SK-N-DZ (cell line): ENCODE data around the gene PHLPP1.

Experiments used
- DNase-seq: peaks from one replicate; pipeline ENCODE4 v3.0.0-alpha.2; 2015; ENCODE audit warnings: low spot score

Gene PHLPP1

DNA sequence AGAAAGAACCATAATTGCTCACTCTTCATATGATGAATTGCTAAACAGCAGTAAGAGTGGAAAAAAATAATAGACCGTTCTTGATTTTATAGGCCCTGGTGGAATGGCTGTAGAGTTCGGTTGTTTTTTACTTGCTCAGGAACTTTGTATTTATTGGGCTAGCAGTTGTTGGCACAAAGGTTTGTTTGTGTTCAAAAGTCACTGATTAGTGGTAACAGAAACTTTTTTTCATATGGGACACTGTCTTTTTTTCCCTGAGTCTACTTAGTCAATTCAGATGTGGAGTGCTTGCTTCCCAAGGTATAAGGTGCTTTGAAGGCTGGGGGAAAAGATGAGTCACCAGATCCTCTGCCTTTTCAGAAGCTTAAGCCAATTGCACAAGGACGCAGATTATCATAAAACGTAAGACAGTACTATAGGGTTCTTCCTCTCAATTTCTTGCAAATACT lies 25.8 kb downstream of the PHLPP1 start:
- no peak for DNase-seq

DNA sequence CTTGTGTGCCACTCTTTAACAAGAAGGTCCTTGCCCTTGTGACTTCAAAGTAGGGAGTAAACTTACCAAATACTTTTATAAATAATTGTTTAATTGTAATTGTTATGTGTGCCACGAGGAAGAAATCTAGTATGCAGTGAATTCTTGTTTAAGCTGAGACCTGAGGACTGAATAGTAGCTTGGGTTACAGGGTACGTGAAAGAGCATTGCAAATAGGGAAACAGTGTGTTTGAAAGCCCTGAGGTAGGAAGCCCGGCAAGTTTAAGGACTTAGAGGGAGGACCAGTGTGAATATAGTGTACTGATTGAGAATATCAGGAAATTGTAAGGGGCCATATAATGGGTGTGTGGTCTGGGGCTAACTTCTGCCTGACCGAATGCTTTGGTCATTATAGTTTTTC lies 26.2 kb downstream of the PHLPP1 start:
- DNase-seq = no peak

DNA sequence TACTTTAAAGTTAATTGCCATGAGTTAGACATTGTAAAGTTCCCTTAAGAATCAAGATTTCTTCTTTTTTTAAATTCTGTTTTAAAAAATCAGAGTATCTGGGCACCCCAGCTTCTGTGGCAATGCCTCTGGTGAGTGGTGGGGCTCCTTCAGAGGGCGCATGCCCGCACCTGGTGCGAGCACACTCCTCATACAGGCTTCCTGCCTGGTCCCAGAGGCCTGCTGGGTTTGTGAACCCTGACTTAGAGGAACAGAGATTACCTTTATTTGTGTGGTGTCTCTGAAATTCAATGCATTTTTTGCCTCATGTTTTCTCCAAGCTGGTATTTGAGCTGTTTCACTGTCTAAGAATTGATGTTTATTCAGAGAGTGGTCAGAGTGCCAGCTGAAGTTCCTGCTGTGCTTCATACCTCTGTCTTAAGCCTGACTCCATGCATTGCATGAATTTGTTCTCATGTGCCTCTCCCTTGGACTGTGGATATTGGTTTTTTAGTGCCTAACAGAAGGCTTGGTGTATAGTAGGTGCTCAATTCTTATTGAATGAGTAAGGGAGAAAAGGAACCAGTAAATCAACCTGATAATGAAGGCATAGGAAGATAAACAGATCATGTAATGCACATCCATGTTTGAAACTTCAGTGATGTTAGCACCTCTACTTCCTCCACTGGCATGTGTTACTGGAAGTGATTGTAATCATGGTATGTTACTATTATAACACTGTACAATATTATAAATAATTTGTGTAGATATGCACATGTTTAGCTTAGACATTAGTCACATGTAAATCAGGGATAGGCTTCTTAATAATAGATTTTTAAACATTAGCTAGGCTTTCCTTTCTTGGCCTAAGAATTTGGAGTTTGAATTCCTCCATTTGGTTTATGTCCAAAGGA lies 29.0 kb downstream of the PHLPP1 start:
- no peak for DNase-seq

DNA sequence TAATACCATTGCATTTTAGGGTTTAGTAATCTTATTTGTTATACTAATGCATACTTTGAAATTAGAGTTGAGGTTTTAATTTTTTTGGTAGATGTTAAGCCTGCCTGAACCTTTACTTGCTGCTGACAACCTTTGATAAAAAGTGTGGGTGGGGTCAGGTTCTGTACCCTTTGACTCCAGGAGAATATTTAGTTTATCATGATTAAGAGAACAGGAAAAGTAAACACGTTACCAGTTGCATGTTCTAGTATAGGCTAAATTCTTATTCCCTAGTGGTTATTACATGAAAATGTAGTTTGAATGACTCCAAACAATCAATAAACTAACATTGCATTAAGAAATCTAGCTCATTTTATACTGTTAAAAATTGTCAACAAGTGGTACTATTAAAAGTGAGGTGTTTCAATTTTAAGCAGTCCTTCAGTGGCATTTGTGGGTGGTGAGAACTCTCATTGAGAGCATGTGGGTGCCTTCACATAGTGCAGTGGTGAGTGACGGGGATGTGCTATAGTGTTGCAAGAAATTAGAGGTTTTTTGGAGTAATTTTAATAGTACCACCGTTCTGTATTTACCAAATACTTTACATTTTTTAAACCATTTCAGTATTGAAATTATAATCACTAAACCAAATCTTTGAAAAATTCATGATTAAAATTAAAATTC lies 29.9 kb downstream of the PHLPP1 start:
- DNase-seq = no peak

DNA sequence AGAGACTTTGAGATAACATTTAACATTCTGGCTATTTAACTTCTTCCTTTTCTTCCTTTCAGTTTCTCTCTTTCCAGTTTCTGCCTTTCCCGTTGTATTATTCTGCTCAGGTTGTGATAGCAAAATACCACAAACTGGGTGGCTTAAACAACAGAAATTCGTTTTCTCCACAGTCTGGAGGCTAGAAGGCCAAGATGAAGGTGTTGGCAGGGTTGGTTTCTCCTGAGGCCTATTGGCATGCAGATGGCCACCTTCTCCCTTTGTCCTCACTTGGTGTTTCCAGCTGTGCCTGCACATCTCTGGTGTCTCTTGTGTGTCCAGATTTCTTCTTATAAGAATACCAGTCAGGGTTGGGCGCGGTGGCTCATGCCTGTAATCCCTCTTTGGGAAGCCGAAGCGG lies 34.0 kb downstream of the PHLPP1 start:
- no peak for DNase-seq

DNA sequence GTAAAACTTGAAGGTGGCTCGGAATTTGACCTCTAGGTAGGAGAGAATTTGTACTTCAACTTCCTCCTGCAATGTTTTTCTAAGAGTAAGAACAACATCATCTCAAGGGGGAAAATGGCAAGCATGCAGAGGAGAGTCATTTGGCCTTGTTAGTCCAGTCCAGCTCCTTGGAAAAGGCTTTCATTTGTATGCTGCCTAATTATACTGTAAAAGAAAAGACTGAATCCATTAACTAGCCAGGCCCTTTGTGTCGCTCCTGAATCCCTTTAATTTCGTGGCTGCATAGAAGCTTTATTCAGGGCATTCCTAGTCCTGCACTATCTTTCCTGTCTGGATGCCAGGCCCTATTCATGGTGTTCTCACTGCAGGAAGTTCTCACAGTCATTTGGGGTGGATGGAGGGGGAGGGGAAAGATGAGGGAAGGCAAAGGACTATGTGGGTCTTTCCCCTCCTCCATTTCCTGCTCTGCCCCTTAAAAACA lies 36.0 kb downstream of the PHLPP1 start:
- no peak for DNase-seq

DNA sequence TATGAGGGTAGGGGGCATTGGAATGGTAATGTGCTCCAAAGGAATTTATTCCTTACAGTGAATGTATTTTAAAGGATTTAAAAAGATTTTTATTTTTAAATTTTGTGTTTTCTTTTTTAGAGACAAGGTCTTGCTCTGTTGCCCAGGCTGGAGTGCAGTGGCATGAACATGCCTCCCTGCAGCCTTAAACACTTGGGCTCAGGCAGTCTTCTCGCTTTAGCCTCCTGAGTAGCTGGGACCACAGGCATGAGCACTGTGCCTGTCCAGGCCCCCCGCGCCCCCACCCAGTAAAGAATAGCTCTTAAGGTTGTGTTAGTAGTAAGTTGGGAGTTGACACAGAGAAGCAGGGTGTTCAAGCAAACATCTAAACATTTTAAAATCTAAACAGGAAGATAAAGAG lies 36.6 kb downstream of the PHLPP1 start:
- no peak for DNase-seq

DNA sequence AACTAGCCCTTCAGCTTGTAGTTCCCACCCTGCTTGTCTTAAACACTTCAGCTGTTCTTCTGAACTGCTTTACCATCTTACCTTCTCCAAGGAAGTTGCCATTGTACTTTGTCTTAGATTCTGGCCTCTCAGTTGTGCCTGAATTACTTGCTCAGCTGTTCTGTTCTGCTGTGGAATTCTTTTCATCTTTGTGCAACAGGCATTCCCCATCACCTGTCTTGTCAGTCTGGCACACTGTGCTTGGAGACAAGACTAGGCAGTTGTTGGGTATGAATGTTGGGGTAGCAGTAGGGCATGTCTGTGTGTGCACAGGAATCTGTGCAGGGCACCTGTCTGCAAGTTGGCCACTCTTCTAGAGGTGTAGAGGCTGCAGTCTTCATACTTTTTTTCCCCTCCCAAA lies 38.7 kb downstream of the PHLPP1 start:
- no peak for DNase-seq

DNA sequence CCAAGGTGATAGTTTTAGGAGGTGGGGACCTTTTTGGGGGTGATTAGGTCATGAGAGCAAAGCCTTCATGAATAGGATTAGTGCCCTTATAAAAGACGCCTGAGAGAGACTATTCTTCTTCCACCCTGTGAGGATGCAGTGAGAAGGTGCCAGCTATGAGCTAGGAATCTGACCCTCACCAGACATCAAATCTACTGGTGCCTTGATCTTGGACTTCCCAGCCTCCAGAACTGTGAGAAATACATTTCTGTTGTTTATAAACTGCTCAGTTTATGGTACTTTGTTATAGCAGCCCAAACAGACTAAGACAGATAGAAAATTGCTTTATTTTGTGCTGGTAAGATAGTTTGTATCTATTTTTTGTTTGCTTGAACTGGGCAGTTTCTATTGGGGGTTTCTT lies 40.1 kb downstream of the PHLPP1 start:
- no peak for DNase-seq

DNA sequence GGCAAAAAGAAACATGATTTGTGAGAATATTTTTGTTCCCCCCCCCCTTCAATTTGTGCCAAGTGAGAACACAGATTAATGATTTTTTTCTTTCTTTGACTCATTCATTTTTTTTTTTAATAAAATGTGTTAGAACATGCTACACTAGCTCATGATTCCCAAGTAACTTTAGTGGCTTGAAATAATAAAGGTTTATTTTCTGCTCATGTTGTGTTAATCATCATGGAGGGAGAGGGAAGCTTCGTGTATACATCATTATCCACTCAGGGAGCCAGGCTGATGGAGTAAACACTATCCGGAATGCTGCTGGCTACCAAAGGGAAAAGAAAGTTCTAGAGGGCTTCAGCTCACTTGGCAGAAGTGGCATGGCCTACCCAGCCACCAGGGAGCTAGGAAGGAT lies 40.6 kb downstream of the PHLPP1 start:
- DNase-seq = no peak

DNA sequence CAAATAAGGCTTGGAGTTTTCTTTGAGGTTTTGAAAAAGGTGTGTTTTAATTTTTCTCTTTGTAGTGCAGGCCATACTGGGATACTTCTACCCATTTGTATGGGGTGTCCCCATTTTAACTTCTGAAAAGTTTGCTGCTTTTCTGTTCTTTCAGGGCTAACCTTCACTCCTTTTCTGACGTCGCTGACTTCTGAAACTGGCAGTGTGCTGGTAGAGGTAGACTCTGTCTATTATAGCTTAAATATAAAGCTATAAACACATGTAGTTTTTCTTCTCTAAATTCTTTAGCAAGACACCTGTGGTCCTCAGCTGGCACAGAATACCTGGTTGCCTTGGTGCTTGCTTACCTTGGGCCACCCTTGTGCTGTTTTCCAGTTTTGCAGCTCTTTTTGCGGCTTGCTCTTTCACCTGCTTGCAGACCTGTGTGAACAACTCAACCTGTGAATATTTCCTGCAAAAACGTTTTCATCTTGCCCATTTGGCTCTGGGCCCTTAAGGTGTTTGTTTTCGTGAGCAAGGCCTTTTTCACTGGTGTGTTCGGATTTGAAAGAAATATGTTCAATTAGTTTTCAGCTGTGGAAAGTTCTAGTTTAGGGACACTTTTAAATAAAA lies 42.2 kb downstream of the PHLPP1 start:
- DNase-seq = no peak

DNA sequence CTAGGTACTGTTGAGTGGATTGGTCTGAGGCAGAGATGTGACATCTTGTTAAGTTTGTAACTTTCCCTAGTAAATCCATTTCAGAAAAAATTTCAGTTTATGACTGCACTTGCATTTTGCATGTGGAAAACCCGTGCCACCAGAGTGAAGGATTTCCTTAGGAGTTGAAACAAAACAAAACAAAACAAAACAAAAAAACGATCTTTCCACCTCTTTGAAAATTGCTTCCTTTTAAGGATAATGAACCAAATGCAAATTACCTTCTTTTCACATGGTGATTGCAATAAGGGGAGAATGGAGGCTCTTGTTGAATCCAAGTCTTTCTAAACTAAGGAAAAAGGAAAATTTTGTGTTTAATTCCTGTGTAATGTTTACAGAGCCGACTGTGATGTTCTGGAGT lies 43.2 kb downstream of the PHLPP1 start:
- DNase-seq = no peak

DNA sequence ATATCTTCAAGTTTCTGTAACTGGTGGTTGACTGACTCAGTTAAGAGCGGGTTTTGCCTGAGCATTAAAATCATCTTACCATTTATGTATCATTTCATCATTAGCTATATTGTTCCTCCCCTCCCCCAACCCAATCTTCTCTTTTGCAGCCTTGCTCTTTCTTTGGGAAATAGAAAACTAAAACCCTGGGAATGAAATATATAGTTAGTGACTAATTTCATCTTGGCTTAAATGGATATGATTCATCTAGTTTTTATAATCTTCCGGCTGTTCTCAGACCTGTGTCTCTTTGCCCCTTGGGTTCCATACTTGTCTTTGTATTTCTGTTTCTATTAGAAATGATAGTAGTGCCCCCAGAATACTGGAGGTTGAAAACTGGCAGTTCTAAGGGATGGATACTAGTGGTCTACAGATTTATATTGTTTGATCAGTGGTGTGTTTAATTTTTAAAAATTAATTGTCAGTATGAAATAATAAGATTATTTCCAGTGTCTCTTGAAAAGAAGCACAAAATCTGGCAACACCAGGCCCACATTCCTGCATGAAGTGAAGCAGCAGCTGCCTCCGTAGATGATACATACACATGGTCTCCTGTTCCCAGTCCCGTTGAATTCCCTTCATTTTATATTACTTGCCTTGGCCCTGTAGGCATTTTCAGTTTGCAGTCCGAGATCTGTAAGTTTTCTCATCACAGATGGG lies 44.5 kb downstream of the PHLPP1 start:
- no peak for DNase-seq

DNA sequence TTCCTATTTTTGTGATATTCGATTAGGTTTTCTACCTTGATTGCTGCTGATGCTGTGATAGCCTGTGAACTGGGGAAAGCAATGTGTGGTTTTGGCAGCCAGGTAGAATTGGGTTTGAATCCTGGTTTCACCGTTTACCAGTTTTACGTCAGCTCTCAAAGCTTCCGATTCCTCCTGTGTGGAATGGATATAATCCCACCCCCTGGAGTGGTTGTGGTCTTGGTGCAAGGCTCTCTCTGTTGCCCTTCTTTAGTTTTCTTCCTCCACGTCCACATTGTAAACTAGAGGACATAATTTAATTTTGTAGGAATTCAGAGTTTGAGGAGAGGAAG lies 45.0 kb downstream of the PHLPP1 start:
- DNase-seq = no peak

DNA sequence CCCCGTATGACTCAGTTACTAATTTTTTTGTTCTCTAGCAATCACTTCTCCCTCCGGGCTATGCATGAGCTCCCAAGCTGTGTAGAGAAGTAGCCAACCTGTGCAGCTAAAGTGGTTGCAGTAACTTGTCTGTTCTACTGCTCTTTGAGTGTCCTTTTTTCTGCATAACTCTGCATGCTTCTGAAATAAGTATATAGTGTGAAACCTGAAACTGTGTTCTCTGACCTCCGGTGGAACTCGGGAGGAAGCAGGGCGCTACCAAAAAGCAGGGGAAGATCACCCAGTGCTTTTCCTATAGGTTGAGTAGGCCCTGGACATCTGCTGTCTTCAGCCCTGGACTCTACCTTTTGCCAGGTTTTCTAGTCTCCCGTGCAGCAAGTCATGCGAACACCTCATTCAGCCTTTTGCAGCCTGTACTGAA lies 47.8 kb downstream of the PHLPP1 start:
- no peak for DNase-seq

DNA sequence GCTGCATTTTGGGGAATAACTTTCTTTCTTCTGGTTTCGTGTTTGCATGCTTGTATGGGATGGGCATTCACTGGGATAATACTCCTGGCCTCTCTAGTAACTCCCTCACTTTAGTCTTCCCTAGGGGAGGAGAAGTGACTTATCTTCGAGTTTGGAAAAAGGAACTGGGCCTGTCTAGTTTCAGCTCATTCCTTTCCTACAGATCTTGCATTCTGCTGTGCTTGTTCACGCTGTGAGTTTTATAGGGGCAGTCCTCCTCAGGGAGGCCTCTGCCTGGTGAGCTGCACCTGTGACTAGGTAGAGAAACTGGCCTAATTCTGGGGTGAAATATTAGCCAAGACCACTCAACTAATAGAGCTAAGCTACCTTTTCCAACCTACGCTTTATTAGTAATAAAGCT lies 50.9 kb downstream of the PHLPP1 start:
- DNase-seq = no peak

DNA sequence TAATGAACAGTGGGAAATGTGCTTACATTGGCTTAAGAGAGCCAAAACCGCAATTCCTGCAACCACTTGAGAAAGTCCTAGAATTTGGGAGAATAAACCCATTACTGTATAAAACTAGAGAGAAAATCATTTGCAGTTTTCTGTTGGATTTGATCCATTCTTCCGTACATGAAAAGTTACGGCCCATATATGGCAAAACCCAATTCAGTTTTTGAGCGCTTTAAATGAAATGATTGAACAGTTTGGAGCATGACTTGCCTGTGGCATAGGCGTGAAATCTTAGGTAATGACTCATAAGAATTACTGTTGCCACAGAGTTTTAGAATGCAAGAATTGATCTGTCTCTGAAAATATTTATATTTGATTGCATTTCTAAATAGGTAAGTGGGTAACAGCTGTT lies 52.0 kb downstream of the PHLPP1 start:
- DNase-seq = no peak

DNA sequence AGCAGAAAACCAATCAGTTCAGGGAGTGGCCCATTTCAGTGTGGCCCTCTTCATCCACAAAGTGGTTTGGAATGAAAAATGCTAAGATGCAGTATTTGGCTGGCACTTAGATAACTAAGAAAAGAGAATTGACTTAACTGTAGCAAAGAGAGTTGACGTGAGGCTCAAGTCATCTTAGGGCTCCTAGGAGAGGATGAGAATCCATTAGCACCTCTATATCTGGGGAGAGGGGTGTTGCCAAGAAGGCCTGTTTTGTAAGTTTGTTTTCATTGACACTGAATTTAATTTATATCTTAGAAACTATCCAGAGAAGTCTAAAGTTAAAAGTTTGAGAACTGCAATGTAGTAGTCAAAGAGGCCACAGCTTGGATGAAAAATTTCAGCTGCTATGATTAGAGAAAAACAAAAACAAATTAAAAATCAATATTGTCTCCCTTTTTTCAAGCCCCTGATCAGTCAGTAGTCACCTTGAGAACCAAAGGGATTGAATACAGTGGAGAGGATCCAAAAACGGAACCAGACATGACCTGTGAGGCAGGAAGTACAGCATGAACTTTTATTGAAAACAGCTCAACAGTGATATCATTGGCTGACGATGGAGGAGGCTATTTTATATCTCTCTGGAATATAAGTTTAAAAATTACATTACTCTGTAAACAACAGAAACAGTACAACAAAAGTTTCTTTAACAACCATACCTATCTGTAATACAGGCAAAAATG lies 52.7 kb downstream of the PHLPP1 start:
- no peak for DNase-seq

DNA sequence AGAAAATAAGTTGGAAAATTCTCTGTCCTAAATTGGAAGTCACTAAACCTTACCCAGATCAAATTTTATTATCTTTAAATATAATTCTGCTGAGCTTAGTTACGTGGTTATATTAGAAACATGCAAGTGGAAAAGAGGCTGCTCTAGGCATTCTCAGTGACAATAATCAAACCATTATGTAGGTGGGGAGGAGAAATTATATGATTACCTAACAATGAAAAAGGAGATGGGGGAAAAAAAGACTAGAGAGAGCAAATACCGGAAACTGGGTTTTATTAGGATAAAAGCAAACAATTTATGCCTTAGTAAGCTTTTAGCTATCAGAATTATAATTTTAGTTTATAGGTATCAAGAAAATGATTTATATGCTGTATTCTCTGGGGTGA lies 53.2 kb downstream of the PHLPP1 start:
- no peak for DNase-seq

DNA sequence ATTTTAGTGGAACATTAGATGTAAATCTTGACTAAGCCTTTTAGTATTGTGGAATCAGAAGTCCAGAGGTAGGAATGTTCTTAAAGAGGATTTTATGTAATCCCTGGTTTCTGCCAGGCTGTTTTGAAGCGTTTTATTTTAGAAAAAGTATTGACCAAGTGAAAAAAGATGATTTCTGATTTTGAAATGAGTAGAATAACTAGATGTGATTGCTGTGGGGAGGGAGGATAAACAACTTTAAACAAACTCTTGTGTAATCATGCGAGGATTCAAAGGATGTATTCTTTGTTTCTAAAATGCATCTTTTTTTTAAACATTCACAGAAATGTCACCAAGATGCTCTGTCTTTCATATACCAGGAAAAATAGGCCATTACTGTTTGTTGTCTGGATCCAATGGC lies 53.9 kb downstream of the PHLPP1 start:
- DNase-seq = no peak

DNA sequence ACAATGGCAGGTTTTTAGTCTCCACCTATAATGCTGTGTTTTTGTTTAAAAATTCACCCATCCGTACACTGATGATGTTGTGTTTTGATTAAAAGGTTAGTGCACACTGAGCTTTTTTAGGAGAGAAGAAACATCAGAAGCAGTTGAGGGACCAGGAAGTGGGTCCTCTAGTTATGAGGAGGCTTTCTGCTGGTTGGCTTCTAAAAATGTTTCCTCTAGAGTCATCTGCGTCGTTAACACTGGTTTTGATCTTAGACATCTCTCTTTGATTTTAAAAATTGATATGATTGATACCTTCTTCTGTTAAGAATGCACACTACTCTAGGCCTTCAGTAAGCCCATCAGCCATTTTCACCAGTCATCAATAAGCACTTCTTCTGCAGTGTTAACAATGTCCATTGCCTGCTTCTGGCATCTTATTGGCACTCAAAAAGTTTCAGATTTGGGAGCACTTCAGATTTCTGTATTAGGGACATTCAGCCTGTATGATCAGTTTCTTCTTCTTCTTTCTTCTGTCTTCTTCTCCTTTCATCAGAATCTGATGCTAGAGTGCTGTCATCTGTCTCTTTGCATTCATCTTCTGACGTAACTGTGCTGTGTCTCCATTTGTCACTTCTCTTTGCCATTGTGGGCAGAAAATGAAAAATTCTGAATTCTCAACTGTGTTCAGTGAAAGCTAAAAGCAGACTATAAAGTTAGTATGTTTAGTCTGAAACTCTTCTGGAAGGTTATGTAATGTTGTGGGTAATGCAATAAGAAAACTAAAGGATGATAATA lies 56.3 kb downstream of the PHLPP1 start:
- DNase-seq = no peak
